HL-60 (cell line): ENCODE results near the gene BAIAP2.

ENCODE experiments used
- CTCF ChIP-seq: IDR thresholded peaks from one replicate; pipeline ENCODE4 v1.5.1; 2011; ENCODE audit warnings: low read length, control low read depth, inconsistent platforms; ENCODE audit not compliant: insufficient read depth
- GABPA ChIP-seq: IDR thresholded peaks from 2 replicates; pipeline ENCODE4 v1.6.1; 2012; ENCODE audit warnings: low read depth
- POLR2AphosphoS5 ChIP-seq: IDR thresholded peaks from 2 replicates; pipeline ENCODE4 v1.6.1; 2012; ENCODE audit warnings: low read depth
- REST ChIP-seq: IDR thresholded peaks from 2 replicates; pipeline ENCODE4 v1.6.1; 2012; ENCODE audit warnings: low read depth; ENCODE audit not compliant: insufficient replicate concordance
- SPI1 ChIP-seq: IDR thresholded peaks from 2 replicates; pipeline ENCODE4 v1.6.1; 2012; ENCODE audit warnings: low read depth, mild to moderate bottlenecking, borderline replicate concordance

- no peak for TF ChIP-seq CTCF
- TF ChIP-seq REST, result no peak
- TF ChIP-seq POLR2AphosphoS5, result no peak
- TF ChIP-seq SPI1, result no peak
- TF ChIP-seq GABPA, result no peak
These were observed 58.9 kb downstream of the BAIAP2 start for GRCh38 chr17:81093619-81094508.
